SU-DHL-6 (cell line): ENCODE measurements around the gene KCTD16.

Experiments
- H2AFZ ChIP-seq: fragments of 200-600 bp; sonication (generic); 2 replicates; pipeline ENCODE4 v1.6.1; 2014; ENCODE audit warnings: low read depth, mild to moderate bottlenecking, moderate library complexity, mixed read lengths, antibody characterized with exemption, low read length; ENCODE audit not compliant: severe bottlenecking
- H3F3A ChIP-seq: fragments of 200-600 bp; shearing (Covaris generic); 2 replicates; pipeline ENCODE4 v1.6.0; 2016; ENCODE audit warnings: antibody characterized with exemption, mild to moderate bottlenecking; ENCODE audit not compliant: insufficient read depth
- H3K27ac ChIP-seq: fragments of 200-600 bp; sonication (generic); 2 replicates; pipeline ENCODE4 v1.5.1; 2016; ENCODE audit warnings: low read depth, mild to moderate bottlenecking, low read length, moderate library complexity, mixed read lengths
- H3K27me3 ChIP-seq: fragments of 200-600 bp; sonication (generic), shearing (Covaris generic); 2 replicates; pipeline ENCODE4 v1.6.0; 2014; ENCODE audit warnings: mild to moderate bottlenecking, low read length
- H3K36me3 ChIP-seq: fragments of 200-600 bp; sonication (generic); 2 replicates; pipeline ENCODE4 v1.6.1; 2014; ENCODE audit warnings: mild to moderate bottlenecking, low read length, mixed read lengths
- H3K4me2 ChIP-seq: fragments of 300-600, 200-600 bp; shearing (Covaris generic), sonication (generic); 2 replicates; pipeline ENCODE4 v1.6.0; 2014; ENCODE audit warnings: low read length, low read depth, mild to moderate bottlenecking; ENCODE audit not compliant: poor library complexity, severe bottlenecking
- H3K4me3 ChIP-seq: fragments of 200-600 bp; sonication (generic); 2 replicates; pipeline ENCODE4 v1.5.1; 2014; ENCODE audit warnings: antibody characterized with exemption, low read length, mild to moderate bottlenecking, mixed read lengths; ENCODE audit not compliant: insufficient read depth, poor library complexity, severe bottlenecking
- H3K79me2 ChIP-seq: fragments of 200-600 bp; sonication (generic); 2 replicates; pipeline ENCODE4 v1.6.1; 2014; ENCODE audit warnings: mild to moderate bottlenecking, low read length, moderate library complexity; ENCODE audit not compliant: insufficient read depth
- H3K9ac ChIP-seq: fragments of 200-600 bp; sonication (generic); 2 replicates; pipeline ENCODE4 v1.7.0; 2014; ENCODE audit warnings: mild to moderate bottlenecking, low read length
- H3K9me2 ChIP-seq: fragments of 200-600 bp; sonication (generic); replicated peaks from 2 replicates; pipeline ENCODE4 v1.6.1; 2014; ENCODE audit warnings: low read length; ENCODE audit not compliant: insufficient read depth
- H3K9me3 ChIP-seq: fragments of 200-600 bp; sonication (generic); 2 replicates; pipeline ENCODE4 v1.6.1; 2014; ENCODE audit warnings: low read length, mixed read lengths; ENCODE audit not compliant: insufficient read depth
- H4K20me1 ChIP-seq: fragments of 200-600 bp; sonication (generic); 2 replicates; pipeline ENCODE4 v1.6.1; 2014; ENCODE audit warnings: low read depth, mild to moderate bottlenecking, antibody characterized with exemption, low read length, moderate library complexity, mixed read lengths
- CTCF ChIP-seq: fragments of 200-600 bp; sonication (generic); IDR thresholded peaks from one replicate; pipeline ENCODE4 v1.5.1; 2017; ENCODE audit warnings: antibody characterized with exemption, mild to moderate bottlenecking, low read length, moderate library complexity; ENCODE audit not compliant: insufficient read depth, poor library complexity, severe bottlenecking
- EZH2phosphoT487 ChIP-seq: fragments of 200-600 bp; sonication (generic), shearing (Covaris generic); conservative IDR thresholded peaks from 2 replicates; pipeline ENCODE4 v1.6.1; 2018; ENCODE audit warnings: mild to moderate bottlenecking, antibody characterized with exemption, low read length, moderate library complexity, mixed read lengths

KCTD16 gene

GRCh38 chr5:144328980-144329379 lies 158.3 kb downstream of the KCTD16 start:
- Histone ChIP-seq H3K9me2 (no peaks in the 10 kb centered on the region), H3K9me3 (no peaks in the 10 kb centered on the region), H3K36me3 (no peaks in the 10 kb centered on the region), H2AFZ (no peak overlapping the region), H4K20me1 (no peaks in the 10 kb centered on the region), H3F3A (no peaks in the 10 kb centered on the region), H3K4me2 (no peak overlapping the region), H3K27ac (no peak overlapping the region), H3K27me3 (no peaks in the 10 kb centered on the region), H3K4me3 (no peak overlapping the region), H3K79me2 (no peaks in the 10 kb centered on the region), H3K9ac (no peak overlapping the region)
- TF ChIP-seq CTCF: no peak
- no peak for TF ChIP-seq EZH2phosphoT487

- Histone ChIP-seq H3K27me3 (no peaks in the 10 kb centered on the region), H4K20me1 (no peaks in the 10 kb centered on the region), H3K9ac (no peak overlapping the region), H3F3A (no peaks in the 10 kb centered on the region), H3K36me3 (no peaks in the 10 kb centered on the region), H2AFZ (no peak overlapping the region), H3K4me3 (no peak overlapping the region), H3K9me2 (no peaks in the 10 kb centered on the region), H3K9me3 (no peaks in the 10 kb centered on the region), H3K4me2 (no peak overlapping the region), H3K79me2 (no peaks in the 10 kb centered on the region), H3K27ac (no peak overlapping the region)
- TF ChIP-seq EZH2phosphoT487 (no peak), CTCF (no peak)
These were observed 159.0 kb downstream of the KCTD16 start for GRCh38 chr5:144329681-144330080.

GRCh38 chr5:144331361-144331760 lies 160.7 kb downstream of the KCTD16 start:
- TF ChIP-seq EZH2phosphoT487: no peak
- no peak for TF ChIP-seq CTCF

GRCh38 chr5:144332265-144332664 lies 161.6 kb downstream of the KCTD16 start:
- H3K27ac ChIP-seq: no peak overlapping the region
- no peaks in the 10 kb centered on the region for H4K20me1 ChIP-seq
- H2AFZ ChIP-seq: no peak overlapping the region
- H3K36me3 ChIP-seq: no peaks in the 10 kb centered on the region
- no peaks in the 10 kb centered on the region for H3F3A ChIP-seq
- H3K79me2 ChIP-seq: no peaks in the 10 kb centered on the region
- no peak overlapping the region for H3K4me2 ChIP-seq
- H3K9me2 ChIP-seq: no peaks in the 10 kb centered on the region
- TF ChIP-seq CTCF (no peak), EZH2phosphoT487 (no peak)
- no peaks in the 10 kb centered on the region for H3K9me3 ChIP-seq
- no peaks in the 10 kb centered on the region for H3K27me3 ChIP-seq
- no peak overlapping the region for H3K4me3 ChIP-seq
- no peak overlapping the region for H3K9ac ChIP-seq

More at GRCh38 chr5:144331361-144331760, 160.7 kb downstream of the KCTD16 start:
- H2AFZ ChIP-seq: no peak overlapping the region
- H3K9me2 ChIP-seq: no peaks in the 10 kb centered on the region
- H3F3A ChIP-seq: no peaks in the 10 kb centered on the region
- H3K36me3 ChIP-seq: no peaks in the 10 kb centered on the region
- H3K9me3 ChIP-seq: no peaks in the 10 kb centered on the region
- H3K4me3 ChIP-seq: no peak overlapping the region
- no peaks in the 10 kb centered on the region for H3K27me3 ChIP-seq
- H4K20me1 ChIP-seq: no peaks in the 10 kb centered on the region
- no peak overlapping the region for H3K4me2 ChIP-seq
- H3K9ac ChIP-seq: no peak overlapping the region
- no peaks in the 10 kb centered on the region for H3K79me2 ChIP-seq
- H3K27ac ChIP-seq: no peak overlapping the region
